GM19395 (cell line): ENCODE measurements around the gene ITIH5.

Experiments used
- ATAC-seq: cut with Tn5 transposase; IDR thresholded peaks from one replicate; pipeline ENCODE4 v1.9.1; 2021; ENCODE audit warnings: mild to moderate bottlenecking, moderate library complexity; ENCODE audit not compliant: unreplicated experiment

The ITIH5 gene

DNA sequence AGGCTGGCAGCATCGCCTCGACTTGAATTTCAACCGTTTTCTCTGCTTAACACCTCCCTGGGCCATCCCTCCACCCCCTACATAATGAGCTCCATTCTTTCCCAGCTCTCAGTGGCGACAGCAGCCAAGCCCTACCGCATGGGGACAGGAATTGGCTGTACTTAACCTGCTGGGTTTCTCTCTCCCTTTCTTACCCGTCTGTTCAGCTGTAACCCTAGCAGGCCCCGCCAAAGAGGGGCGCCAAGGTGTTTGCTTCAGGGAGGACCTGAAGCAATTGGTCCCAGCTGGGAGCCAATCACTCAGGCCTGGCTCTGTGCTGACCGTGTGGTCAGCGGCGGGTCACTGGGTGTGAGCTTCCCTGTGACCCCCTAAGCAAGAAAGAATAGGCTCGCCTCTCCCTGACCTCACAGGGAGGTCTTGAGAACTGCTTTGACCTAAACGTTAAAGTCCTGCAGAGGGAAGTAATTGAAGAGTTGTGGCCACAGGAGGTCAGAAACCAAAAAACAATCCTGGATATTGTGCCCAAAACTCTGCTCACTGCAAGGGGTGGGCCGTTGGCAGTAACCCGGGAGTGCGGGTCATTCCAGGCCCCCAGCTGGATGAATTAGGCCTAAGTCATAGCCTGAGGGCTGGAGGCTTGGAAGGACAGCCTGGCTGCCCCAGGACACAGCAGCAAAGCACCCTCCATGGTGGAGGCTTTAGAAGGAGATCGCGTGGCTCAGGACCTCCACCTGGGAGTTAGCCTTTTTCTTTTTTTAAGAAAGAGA, 114.6 kb downstream of the ITIH5 start:
- no peak for ATAC-seq

DNA sequence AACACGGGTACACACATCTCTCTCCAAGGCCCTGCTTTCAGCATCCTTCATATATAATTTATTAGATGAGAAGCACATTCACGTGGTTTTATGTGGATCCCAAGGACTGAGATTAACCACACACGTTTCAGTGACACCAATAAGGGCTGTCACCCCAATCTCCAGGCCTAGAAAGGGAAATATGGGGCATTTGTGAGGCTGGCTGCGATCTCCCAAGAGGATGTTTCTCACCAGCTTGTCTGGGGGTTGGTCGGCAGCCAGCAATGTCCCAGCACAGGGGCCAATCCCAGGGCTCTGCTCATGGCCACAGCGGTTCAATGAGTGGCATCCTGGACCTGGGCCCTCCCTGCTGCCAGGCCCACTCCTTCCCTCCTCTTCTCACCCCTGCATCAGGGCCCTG, 115.5 kb downstream of the ITIH5 start:
- no peak for ATAC-seq

DNA sequence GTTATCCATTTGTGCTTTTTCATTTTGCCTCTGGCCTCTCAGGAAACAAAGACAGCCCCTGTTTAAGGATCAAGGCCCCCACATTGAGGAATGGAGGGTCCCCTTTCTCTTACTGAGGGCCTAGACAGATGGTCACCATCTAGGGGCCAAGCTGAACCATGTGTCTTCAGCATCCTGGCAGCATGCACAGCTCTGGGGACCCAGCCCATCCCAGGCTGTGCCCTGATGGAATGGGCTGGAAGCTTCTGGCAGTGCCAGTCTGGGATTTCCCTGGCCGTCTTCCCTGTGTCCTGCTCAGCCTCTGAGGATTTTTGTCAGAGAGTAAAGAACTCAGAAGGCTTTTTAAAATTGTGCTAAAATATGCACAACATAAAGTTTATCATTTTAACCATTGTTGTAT, 116.8 kb downstream of the ITIH5 start:
- ATAC-seq: no peak

DNA sequence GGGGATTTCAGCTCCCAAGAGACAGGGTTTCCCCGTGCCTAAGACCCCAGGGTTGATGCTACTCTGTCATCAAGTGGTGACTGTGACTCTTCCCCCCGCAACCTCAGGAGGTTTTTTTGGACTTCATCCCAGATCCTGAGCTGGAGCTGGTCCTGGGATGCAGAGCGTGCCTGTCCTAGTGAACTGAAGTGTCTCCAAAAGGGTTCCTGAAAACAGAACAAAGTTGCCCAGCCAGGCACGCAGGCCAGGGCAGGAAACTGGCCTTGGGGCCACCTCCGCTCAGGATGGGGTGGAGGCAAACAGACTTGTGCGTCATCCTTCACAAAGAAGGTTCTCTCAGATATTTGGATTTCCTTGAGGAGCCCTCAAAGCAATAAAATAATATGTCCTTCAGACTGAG, 118.9 kb downstream of the ITIH5 start:
- no peak for ATAC-seq

DNA sequence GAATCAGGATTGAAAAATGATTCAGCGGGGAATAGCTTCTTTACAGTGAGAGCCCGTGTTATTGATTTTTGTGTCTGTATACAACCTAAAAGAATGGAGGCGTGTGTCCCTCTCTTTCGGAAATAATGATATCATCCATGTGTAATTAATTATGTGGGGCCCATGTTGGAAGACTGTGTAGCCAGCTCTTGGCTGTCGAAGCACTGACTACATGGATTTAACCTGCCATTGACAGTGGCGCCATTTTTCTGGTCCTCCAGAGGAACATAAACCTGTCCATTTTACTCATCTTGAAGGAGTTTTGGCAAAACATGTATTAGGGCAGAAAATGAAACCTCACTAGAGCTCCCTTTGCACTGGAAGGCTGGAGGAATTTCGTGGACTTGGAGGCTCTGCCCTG, 119.6 kb downstream of the ITIH5 start:
- no peak for ATAC-seq

DNA sequence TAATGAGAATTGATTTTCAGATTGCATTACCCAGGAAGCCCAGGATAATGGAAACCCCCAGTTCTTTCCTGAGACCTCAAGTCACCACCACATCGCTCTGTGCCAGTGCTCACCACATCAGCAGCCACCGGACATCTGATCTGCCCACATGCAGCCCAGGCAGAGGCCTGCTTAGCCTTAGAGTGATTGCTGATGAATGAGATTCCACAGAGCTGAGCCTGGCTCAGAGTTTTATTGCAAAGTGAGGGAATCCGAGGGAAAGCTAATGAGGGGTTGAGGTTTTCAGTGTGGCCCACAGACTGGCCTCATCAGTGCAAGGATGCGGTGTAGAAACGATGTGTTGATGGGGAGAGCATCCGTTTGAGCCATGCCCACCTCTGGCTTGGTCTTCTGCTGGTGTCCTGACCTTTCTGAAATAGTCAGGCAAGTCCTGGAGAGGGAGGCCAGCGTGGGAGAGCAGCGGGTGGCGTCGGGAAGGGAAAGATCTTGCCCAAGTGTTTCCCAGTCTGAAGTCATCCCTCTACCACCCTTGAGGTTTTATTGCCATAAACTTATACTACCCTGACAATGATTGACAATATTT, 120.3 kb downstream of the ITIH5 start:
- no peak for ATAC-seq

DNA sequence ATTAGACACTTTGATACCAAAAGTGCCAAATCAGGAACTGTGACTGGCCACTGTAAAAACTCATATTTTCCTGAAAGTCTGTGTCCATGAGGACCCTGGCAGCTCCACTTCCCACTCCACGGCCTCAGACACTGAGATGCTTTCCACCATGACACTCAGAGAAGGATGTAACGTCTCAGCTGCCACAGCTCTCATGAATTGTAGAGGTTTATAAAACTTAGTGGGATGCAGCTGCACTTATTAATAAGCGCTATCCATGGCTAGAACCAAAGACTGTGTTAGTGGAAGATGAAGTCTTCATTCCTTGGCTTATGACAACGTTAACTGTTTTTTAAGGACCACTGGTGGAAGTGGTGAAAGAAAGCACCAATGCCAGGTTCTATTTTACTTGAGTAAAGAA, 121.0 kb downstream of the ITIH5 start:
- no peak for ATAC-seq

DNA sequence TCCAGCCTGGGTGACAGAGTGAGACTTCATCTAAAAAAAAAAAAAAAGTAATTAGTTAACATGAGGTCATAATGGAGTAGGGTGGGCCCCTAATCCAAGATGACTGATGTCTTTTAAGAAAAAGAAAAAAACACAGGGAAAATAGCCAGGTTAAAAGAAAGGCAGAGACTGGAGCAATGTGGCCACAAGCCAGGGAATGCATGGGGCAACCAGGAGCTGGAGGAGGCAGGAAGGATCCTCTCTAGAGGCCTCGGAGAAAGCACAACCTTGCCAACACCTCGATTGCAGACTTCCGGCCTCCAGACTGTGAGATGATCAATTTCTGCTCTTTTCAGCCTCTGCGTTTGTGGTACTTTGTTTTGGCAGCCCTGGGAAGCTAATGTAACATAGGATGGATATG, 121.5 kb downstream of the ITIH5 start:
- ATAC-seq: no peak

DNA sequence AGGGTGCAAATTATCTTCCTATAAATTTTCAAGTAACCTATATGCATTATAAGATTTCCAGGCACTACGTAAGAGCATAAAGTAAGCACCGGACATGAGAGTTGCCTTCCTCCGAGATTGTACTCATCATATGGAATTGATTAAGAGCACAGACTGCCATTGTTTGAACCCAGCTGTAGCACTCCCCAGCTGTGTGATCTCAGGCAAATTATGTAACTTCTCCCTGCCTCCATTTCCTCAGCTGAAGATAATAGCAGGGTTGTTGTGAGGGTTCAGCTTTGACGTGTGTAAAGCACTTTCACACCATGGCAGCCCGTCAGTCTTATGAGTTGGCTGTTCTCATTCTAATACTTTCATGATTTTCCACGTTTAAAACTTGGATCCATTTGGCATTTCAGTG, 122.6 kb downstream of the ITIH5 start:
- ATAC-seq: no peak

DNA sequence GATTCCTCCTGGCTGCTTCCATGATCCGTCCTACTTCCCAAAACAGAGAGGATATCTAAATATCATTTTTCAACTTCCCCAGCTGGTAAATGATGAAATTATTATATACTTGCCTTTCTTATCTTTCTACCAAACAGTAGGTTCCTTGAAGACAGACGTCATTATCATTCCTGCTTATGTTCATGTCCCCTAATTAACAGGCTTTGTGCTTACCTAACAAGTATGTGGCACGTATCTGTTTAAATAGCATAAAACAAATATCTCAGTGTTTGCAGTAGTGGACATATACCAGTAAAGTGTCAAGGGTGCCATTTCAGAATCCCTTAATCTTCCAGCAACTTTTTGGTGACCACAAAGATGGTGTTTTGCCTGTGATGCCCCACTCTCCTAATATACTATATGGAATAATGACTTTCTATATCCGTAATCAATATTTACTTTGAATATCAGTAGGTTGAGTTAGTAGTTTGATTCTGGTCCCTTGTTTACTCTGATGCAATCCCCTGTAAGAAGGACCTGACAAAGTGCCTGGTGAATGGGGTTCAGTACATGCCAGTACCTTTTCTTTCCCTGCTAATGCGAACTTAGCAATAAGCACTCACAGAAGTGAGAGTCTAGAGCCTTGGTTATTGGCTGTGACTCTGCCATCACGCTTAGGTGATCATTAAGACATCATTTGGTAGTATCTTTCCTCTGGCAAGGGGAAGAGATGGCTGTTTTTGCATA, 124.4 kb downstream of the ITIH5 start:
- no peak for ATAC-seq

DNA sequence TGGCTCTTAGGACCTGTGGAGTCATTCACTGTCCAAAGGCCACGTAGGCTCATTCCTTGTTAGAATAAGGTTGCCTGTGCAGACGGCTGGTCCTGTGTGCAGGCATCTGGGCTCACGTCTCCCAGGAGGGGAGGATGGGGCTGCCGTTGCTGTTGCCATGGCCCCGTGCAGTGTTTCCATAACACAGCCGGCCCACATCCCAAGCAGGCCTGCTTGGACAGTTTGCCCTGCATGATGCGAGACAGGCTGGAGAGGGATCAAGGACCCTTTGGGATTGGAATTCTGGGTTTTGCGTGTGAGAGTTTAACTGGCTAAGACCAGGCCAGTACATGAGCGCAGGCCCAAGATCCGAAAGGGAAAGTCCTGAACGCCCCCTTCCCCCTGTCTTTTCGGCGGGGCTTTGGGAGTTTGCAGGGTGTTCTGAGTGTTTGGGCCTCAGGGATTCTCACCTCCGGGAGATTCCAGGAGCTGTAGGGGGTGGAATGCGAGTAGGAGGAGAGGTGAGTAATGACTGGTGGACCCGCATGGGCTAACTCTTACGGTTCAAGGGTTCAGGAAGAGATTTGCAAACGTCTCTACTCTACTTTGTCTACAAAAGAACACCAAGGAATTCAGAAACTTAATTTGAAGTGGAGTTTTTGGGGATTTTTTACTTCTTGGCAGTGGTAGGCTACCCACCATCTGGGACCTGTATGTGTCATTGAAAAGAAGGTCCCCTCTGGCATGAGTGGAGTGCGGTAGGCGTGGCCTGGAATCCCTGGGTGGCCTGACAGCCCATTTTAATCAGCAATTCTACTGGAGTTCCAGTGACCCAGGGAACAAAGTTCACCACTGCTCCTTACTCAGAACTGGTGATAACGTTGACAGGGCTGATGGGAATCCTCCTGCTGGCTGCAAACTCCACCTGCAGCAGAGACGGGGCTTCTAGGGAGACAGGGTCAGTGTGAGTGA, 125.4 kb downstream of the ITIH5 start:
- ATAC-seq: no peak

DNA sequence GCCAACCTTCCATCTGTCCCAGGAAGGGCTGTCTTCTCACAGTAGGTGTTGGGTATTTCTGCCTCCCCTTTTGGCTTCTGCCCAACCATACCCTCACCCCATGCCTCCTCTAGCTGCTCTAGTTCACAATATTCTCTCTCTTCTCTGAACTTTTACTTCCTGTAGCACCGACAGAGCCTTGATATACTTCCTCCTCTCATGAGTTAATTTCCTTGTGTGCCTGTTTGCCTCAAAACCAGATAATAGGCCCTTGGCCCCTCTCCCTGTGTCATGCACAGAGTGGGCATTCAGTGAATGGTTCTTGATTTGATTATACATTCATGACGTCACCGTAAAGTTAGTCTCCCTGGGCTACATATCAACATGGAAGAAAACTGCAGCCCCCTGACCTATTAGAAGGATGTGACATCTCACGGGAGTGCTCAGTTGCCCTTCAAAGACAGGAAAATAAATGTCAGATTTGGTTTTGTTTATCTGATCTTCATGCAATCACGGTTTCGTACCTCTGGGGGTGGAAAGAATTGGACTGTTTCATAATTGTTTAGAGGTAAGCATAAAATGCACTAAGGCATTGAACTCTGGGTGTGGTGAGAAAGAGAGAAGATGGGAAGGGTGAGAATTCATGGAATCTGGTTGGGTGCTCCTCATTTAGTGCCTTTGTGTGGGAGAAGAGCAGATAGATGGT, 127.7 kb downstream of the ITIH5 start:
- no peak for ATAC-seq

DNA sequence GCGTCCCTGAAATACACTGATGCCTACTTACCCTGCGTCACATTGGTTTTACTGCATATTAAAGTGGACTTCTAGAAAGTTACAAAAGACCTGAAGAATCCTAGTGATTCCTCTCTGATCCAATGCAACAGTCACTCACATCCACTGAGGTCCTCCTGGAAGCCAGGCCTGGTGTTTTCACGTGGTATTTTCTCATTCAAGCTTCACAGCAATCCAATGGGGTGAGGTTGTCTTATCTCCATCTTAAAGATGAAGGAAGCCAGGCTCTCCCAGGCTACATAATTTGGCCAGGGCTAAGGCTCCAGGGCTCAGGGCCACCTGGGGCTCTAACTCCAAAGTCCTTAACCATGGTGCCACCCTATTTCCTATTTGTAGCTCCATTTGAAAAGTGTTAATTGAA, 129.6 kb downstream of the ITIH5 start:
- ATAC-seq: no peak

DNA sequence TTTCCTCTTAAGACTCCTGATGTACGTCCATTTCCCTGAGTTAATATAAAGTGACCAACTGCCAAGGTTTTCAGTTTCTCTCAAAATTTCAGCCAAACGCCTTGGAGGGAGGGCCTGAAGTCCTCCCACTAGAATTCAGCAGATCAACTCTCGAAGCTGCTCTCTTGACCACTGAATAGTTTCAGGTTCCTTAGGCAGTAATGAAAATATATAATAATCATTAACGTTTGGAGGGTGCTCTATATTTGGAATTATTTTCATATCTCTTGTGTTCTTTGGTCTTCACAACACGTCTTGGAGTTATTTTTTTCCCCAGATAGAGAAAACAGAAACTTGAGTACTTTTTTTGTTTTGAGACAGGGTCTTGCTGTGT, 132.3 kb downstream of the ITIH5 start:
- peak; percentile 91 for ATAC-seq

DNA sequence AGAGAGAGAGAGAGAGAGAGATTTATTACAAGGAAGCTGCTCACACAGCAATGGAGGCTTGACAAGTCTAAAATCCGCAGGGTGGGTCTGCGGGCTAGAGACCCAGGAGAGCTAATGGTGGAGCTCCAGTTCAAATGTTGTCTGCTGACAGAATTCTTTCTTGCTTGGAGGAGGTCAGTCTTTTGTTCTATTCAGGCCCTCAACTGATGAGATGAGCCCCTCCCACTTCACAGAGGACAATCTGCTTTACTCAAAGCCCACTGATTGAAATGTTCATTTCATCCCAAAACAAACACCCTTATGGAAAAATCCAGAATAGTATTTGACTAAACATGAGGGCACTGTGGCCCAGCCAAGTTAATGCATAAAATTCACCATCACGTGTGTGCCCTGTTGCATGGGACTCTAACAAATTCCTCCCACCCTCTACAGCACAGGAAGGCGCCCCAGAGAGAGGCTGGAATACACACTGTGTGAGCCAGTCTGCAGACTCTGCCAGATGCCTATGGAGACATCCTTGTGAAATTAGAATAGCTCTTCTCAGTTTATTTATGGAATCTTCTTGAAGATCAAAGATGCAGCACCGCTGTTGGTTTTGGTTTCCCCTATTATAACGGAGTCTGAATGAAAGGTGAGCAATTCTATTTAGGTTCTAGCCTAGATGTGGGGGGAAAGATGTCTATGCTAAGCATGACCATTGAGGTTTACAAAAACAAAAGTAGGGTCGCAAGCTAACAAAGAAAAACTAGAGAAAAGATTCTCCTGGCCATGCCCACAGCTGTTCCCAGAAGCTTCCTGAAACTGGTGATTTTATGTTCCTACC, 132.9 kb downstream of the ITIH5 start:
- ATAC-seq: peak; percentile 38

DNA sequence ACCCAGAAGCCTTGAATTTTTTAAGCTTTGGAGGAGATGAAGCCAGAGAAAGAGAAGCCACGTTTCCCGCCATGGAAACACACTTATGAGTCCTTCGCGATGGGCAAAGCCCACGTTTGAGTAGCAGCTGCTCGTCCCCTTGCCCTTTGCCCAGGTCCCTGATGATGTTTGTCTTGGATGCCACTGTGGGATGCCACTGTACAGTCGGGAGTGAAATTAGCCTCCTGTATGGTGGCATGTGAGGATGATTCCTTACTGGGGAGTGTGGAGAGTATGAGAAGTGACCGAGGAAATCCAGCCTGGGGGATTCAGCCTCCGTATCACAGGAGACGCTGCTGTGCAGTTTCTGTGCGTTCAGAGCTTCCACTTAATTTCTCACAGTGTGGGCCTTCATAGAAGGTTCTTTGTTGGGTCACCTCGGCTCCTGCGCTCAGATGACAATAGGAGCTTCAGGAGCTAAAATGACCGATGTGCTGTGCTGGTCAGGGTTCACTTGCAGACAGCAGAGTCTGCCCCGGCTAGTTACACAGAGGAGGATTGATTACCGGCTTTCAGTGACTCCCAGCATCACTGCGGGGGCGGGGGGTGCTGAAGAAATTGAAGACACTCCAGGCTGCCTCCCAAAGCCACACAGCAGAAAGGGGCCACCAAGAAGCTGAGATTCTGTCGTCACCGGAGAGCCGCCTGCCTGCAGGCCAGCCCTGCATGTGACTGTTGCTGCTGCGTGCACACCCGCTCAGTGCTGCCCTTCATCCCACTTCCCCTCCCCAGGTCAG, 133.9 kb downstream of the ITIH5 start:
- no peak for ATAC-seq

DNA sequence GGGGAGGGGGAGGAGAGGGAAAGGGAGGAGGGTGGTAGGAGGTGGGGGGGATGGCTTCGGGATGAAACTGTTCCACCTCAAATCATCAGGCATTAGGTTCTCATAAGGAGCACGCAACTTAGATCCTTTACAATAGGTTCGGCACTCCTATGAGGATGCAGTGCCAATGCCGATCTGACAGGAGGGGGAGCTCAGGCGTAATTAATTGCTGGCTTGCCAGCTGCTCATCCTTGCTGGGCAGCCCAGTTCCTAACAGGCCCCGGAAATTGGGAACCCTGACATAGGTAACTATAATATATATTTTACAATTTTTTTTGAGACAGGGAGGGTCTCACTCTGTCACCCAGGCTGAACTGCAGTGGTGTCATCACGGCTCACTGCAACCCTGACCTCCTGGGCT, 137.1 kb downstream of the ITIH5 start:
- ATAC-seq: no peak

DNA sequence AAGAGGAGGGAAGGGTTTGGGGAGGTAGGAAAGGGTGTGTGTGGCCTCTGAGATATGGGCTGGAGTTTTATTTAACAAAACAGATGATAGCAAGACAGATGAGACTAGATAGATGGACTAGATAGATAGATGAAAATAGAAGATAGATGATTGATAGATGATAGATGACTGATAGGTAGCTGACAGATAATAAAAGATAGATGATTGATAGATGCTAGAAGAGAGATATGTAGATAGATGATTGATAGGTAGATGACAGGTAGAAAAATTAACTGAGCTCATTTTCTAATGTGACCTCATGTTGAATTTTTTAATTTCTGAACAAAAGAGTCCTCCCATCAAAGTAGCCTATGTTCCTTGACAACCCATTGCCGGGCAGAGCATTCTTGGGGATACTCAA, 139.3 kb downstream of the ITIH5 start:
- ATAC-seq: no peak

DNA sequence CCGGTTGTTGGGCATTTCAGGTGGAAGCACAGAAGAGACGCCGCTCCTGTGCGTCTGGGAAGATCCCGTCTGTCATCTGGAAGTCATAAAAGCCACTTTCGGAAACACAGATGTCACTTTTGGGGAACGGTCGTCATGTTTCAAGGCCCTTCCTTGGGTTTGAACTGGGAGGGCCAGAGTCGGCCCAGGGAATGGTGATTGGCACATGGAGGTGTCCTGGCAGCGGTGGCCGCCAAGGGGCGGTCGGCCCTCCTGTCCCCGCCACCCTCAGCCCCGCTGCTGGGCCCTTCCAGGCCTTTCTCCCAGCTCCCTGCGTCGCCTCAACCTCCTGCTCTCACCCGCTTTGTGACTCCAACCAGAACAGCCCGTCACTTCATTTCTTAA, 140.8 kb downstream of the ITIH5 start:
- ATAC-seq: no peak
